GM15510 (cell line): ENCODE measurements around the gene SIRPD.

Experiments used
- POLR2A ChIP-seq: IDR thresholded peaks from 3 replicates; pipeline ENCODE4 v1.6.1; 2011; ENCODE audit warnings: borderline replicate concordance; ENCODE audit not compliant: insufficient read length; ENCODE audit errors: extremely low read depth

The SIRPD gene

GRCh38 chr20:1561350-1561749 lies 3.8 kb upstream of the SIRPD start:
- no peak for TF ChIP-seq POLR2A

GRCh38 chr20:1555952-1556351 lies 1.6 kb downstream of the SIRPD start:
- no peak for TF ChIP-seq POLR2A

- TF ChIP-seq POLR2A = no peak
These were observed 17.6 kb downstream of the SIRPD start for GRCh38 chr20:1539816-1540419.

GRCh38 chr20:1538655-1539054 lies 18.9 kb downstream of the SIRPD start:
- no peak for TF ChIP-seq POLR2A

- TF ChIP-seq POLR2A = no peak
These were observed 19.8 kb downstream of the SIRPD start for GRCh38 chr20:1537731-1538058.

- TF ChIP-seq POLR2A = no peak
These were observed 20.4 kb downstream of the SIRPD start for GRCh38 chr20:1536893-1537730.

GRCh38 chr20:1535420-1536175 lies 21.9 kb downstream of the SIRPD start:
- TF ChIP-seq POLR2A = no peak

- no peak for TF ChIP-seq POLR2A
These were observed 23.0 kb downstream of the SIRPD start for GRCh38 chr20:1534526-1534925.

GRCh38 chr20:1533059-1533458 lies 24.4 kb downstream of the SIRPD start:
- no peak for TF ChIP-seq POLR2A

GRCh38 chr20:1528811-1529210 lies 28.7 kb downstream of the SIRPD start:
- no peak for TF ChIP-seq POLR2A

GRCh38 chr20:1527923-1528322 lies 29.6 kb downstream of the SIRPD start:
- no peak for TF ChIP-seq POLR2A

- TF ChIP-seq POLR2A = no peak
These were observed 30.6 kb downstream of the SIRPD start for GRCh38 chr20:1526896-1527295.

GRCh38 chr20:1526310-1526709 lies 31.2 kb downstream of the SIRPD start:
- no peak for TF ChIP-seq POLR2A

- TF ChIP-seq POLR2A = no peak
These were observed 33.5 kb downstream of the SIRPD start for GRCh38 chr20:1524004-1524403.

- no peak for TF ChIP-seq POLR2A
These were observed 40.5 kb downstream of the SIRPD start for GRCh38 chr20:1517010-1517409.
